Measurements from ENCODE around the gene C1QTNF9.

GRCh38 chr13:24299488-24300114, 9.8 kb upstream of the C1QTNF9 start:
- TF ChIP-seq, protein P1, sequence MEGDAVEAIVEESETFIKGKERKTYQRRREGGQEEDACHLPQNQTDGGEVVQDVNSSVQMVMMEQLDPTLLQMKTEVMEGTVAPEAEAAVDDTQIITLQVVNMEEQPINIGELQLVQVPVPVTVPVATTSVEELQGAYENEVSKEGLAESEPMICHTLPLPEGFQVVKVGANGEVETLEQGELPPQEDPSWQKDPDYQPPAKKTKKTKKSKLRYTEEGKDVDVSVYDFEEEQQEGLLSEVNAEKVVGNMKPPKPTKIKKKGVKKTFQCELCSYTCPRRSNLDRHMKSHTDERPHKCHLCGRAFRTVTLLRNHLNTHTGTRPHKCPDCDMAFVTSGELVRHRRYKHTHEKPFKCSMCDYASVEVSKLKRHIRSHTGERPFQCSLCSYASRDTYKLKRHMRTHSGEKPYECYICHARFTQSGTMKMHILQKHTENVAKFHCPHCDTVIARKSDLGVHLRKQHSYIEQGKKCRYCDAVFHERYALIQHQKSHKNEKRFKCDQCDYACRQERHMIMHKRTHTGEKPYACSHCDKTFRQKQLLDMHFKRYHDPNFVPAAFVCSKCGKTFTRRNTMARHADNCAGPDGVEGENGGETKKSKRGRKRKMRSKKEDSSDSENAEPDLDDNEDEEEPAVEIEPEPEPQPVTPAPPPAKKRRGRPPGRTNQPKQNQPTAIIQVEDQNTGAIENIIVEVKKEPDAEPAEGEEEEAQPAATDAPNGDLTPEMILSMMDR (IDR thresholded peaks at IDR 0.05) = no peak
- TF ChIP-seq POLR2A (IDR thresholded peaks at IDR 0.05) = no peak
